Activated CD8-positive, alpha-beta memory T cell treated with anti-CD3 and anti-CD28 coated beads, Interleukin-2, amount 50 U/mL, for 48 hours (primary cell): ENCODE measurements around the gene ATP6V1G3.
"Not testable (repeated sequence)": the region's sequence is repeated elsewhere in the genome, so short reads cannot be mapped to it uniquely, and the experiment has no call there.

Experiments
- DNase-seq: peaks from one replicate; pipeline ENCODE4 v3.0.0-alpha.2; 2020

The ATP6V1G3 gene

DNA sequence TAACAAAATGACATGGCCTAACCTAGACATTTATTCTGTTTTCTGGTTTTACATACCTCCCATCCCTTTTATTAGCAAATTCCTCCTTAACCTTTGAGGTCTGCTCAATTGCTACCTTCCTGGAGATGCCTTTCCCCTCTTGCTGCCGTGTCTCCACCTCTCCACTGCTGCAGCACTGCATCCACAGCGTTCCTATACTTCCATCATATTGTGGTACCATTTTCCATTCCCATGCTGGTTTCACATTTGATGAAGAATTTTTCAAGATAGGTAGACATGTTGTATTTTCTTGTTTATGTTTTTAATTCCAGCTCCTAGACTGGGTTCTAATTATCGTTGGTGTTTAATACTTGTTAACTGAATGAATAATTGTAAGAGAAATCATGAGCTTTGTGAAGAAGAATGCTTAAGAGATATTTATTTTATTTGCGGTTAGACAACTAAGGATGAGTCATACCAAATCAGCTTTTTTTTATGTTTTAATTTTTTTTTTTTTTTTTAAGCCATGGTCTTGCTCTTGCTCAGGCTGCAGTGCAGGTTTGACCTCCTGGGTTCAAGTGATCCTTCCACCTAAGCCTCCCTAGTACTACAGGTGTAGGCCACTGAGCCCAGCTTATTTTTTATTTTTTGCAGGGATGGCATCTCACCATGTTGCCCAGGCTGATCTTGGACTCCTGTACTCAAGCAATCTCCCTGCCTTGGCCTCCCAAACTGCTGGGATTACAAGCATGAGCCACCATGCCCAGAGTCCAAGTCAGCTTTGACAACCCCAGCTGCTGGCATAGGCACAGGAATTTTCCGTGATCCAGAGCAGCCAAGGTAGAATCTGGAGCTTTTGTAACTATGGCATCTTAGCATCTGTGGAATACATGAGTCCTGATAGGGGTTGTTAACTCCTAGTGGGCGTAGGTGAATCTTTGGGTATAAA, 44.0 kb downstream of the ATP6V1G3 start:
- no peak for DNase-seq

DNA sequence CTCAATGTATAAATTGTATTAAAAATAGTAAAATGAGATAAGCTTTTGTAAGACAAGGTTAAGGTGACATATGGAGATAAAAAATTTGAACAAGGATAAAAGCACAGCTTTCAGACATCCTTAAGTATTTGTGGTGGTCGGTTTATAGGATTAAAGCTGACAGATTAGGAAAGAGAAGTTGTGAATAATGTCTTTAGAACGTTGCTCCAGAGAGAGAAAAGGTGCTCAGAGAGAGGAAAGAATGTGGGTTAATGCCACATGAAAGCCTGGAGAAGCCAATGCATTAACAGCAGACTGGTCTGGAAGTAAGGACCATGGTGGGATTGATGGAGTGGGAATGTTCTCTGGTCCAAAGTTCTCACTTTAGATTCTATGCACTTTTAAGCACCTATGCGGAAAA, 44.8 kb downstream of the ATP6V1G3 start:
- DNase-seq = no peak

GRCh38 chr1:198494658-198495103, 45.8 kb downstream of the ATP6V1G3 start:
- no peak for DNase-seq

- DNase-seq = no peak
Measured at GRCh38 chr1:198494139-198494538, 46.3 kb downstream of the ATP6V1G3 start.

DNA sequence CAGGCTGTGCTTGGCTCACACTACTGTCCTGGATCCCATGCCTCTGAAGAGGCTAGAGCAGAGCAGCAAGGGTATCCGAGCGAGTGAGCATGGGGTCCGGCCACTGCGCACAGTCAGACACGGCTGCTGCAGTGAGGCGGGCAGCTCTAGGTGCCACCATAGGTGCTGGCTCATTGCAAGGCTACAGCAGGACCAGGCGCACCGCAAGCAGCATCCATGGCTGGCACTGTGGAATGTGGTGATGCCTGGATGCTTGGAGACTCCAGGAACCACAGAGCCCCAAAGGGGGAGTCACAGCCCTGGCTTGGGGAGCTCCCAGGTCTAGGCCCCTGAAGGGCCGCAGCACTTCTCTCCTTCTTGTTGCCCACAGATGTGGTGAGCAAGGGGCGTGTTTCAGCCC, 47.2 kb downstream of the ATP6V1G3 start:
- DNase-seq = no peak

- DNase-seq = no peak
Measured at GRCh38 chr1:198492872-198493271, 47.6 kb downstream of the ATP6V1G3 start.

- no peak for DNase-seq
Measured at GRCh38 chr1:198491596-198491995, 48.9 kb downstream of the ATP6V1G3 start.

GRCh38 chr1:198491028-198491427, 49.5 kb downstream of the ATP6V1G3 start:
- no peak for DNase-seq

DNA sequence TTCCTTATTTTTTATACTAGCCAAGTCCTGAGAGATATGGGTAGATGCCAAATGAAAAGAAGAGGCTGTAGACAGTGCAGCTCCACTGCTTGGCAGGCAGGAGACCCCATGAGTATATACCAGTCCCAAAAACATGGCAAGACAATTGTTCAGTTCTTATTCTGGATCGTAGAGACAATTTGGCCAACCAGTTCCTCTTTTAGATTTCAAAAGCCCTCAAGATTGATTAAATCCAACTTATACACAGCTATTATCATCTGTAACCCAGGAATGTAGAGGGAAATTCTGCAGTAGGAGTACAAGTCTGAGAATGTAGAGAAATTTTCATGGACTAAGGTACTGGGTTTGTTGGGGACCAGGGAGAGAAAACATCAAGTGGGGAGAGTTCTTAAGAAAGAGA, 50.3 kb downstream of the ATP6V1G3 start:
- DNase-seq = no peak

- DNase-seq = no peak
Measured at GRCh38 chr1:198486903-198487302, 53.6 kb downstream of the ATP6V1G3 start.

DNA sequence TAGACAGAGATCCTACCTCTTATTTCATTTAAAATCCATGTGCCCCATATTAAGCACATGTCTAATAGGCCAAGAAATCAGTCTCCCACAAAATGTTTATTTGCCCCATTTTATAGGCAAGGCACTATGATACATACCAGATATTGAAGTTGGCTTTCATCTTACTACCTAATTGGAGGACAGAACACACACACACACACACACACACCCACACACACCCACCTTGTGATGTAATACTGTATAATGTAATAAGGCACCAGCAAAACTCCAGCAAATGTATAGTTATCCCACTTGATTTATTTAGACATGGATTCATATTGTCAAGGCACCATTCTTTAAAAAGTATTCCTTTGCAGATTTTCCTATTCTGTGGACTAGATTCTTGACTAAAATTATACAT, 56.8 kb downstream of the ATP6V1G3 start:
- no peak for DNase-seq

- no peak for DNase-seq
Measured at GRCh38 chr1:198483006-198483405, 57.5 kb downstream of the ATP6V1G3 start.

DNA sequence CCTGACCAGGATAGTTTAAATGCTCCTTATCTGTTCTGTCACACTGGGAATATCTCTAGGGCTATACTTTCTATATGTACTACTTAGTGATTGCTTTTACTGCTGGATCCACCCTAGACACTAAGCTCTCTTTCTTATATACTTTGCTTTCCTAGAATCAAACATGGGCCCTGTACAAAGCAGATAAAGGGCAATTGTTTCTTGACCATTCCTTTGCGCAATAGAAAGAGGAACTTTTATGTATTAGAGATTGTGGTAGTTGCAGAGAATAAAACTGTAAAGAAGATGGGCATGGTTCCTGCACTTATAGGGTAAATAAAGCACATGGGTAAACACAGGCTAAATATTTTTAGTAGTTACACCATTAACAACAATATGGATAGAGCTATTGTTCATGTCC, 58.8 kb downstream of the ATP6V1G3 start:
- no peak for DNase-seq

- no peak for DNase-seq
Measured at GRCh38 chr1:198480876-198481275, 59.6 kb downstream of the ATP6V1G3 start.

- DNase-seq = not testable (repeated sequence)
Measured at GRCh38 chr1:198477354-198477753, 63.1 kb downstream of the ATP6V1G3 start.
